ENCODE results near the gene BTN2A1. TPM values are rescaled to one million over a fixed set of nuclear protein-coding genes. Genes with fewer than 3 reads are reported as not detected.

The BTN2A1 gene
- total RNA-seq, 1 donor from 2014 or later, result 7.9 TPM

GRCh38 chr6:26468829-26469228 is 11.1 kb downstream of the BTN2A1 start:
- no peak for DNase-seq (ENCODE audit: low read depth in 2 of 2)

- DNase-seq (ENCODE audit: low read depth in 2 of 2), result no peak
These were observed 12.9 kb downstream of the BTN2A1 start for GRCh38 chr6:26470643-26471042.

- DNase-seq (ENCODE audit: low read depth in 2 of 2), result no peak
These were observed 14.2 kb downstream of the BTN2A1 start for GRCh38 chr6:26471970-26472369.

GRCh38 chr6:26472549-26473290 is 15.0 kb downstream of the BTN2A1 start:
- no peak for DNase-seq (ENCODE audit: low read depth in 2 of 2)

- no peak for DNase-seq (ENCODE audit: low read depth in 2 of 2)
These were observed 15.6 kb downstream of the BTN2A1 start for GRCh38 chr6:26473429-26473757.

GRCh38 chr6:26473758-26474438 is 16.1 kb downstream of the BTN2A1 start:
- DNase-seq (ENCODE audit: low read depth in 2 of 2), result peak; percentile 94 to 98

GRCh38 chr6:26474439-26474881 is 16.7 kb downstream of the BTN2A1 start:
- DNase-seq (ENCODE audit: low read depth in 2 of 2), result no peak

GRCh38 chr6:26475823-26476729 is 18.3 kb downstream of the BTN2A1 start:
- peak in 1 of 2 donors; percentile 27 for DNase-seq (ENCODE audit: low read depth in 2 of 2)

GRCh38 chr6:26476896-26477295 is 19.1 kb downstream of the BTN2A1 start:
- DNase-seq (ENCODE audit: low read depth in 2 of 2), result no peak

- DNase-seq (ENCODE audit: low read depth in 2 of 2), result no peak
These were observed 19.7 kb downstream of the BTN2A1 start for GRCh38 chr6:26477426-26477825.

GRCh38 chr6:26478100-26478984 is 20.6 kb downstream of the BTN2A1 start:
- DNase-seq (ENCODE audit: low read depth in 2 of 2), result no peak

- DNase-seq (ENCODE audit: low read depth in 2 of 2), result no peak
These were observed 21.2 kb downstream of the BTN2A1 start for GRCh38 chr6:26478985-26479278.

- no peak for DNase-seq (ENCODE audit: low read depth in 2 of 2)
These were observed 24.6 kb downstream of the BTN2A1 start for GRCh38 chr6:26482338-26482737.

- no peak for DNase-seq (ENCODE audit: low read depth in 2 of 2)
These were observed 26.0 kb downstream of the BTN2A1 start for GRCh38 chr6:26483727-26484126.

- no peak for DNase-seq (ENCODE audit: low read depth in 2 of 2)
These were observed 26.4 kb downstream of the BTN2A1 start for GRCh38 chr6:26484161-26484560.

GRCh38 chr6:26485112-26485780 is 27.5 kb downstream of the BTN2A1 start:
- DNase-seq (ENCODE audit: low read depth in 2 of 2), result no peak

- no peak for DNase-seq (ENCODE audit: low read depth in 2 of 2)
These were observed 28.6 kb downstream of the BTN2A1 start for GRCh38 chr6:26486358-26486757.

- no peak for DNase-seq (ENCODE audit: low read depth in 2 of 2)
These were observed 29.7 kb downstream of the BTN2A1 start for GRCh38 chr6:26487466-26487865.

GRCh38 chr6:26489996-26490964 is 32.5 kb downstream of the BTN2A1 start:
- no peak for DNase-seq (ENCODE audit: low read depth in 2 of 2)

- DNase-seq (ENCODE audit: low read depth in 2 of 2), result no peak
These were observed 33.8 kb downstream of the BTN2A1 start for GRCh38 chr6:26491604-26492003.
